Measurements from ENCODE around the gene SYNE3.

DNA sequence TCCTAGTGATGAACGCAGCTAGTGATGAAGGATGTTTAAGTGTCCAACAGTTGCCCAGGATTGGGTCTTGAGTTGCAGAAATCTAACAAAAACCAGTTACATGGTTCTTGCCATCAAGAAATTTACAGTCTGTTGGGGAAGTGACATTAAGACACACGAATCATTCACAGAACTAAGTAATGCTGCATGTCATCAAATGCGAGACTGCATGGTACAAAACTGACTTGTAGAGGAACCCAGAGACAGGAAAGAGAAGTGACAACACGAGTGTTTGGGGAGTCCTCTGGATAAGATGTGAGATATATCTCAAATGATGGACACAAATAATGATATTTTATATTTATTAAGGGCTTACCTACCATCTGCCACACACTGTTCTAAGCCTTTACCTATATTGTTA lies 6.1 kb upstream of the SYNE3 start:
- TF ChIP-seq, protein P1, sequence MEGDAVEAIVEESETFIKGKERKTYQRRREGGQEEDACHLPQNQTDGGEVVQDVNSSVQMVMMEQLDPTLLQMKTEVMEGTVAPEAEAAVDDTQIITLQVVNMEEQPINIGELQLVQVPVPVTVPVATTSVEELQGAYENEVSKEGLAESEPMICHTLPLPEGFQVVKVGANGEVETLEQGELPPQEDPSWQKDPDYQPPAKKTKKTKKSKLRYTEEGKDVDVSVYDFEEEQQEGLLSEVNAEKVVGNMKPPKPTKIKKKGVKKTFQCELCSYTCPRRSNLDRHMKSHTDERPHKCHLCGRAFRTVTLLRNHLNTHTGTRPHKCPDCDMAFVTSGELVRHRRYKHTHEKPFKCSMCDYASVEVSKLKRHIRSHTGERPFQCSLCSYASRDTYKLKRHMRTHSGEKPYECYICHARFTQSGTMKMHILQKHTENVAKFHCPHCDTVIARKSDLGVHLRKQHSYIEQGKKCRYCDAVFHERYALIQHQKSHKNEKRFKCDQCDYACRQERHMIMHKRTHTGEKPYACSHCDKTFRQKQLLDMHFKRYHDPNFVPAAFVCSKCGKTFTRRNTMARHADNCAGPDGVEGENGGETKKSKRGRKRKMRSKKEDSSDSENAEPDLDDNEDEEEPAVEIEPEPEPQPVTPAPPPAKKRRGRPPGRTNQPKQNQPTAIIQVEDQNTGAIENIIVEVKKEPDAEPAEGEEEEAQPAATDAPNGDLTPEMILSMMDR (IDR thresholded peaks at IDR 0.05; ENCODE audit: low read length), result no peak
- TF ChIP-seq EZH2 (IDR thresholded peaks at IDR 0.05; ENCODE audit: borderline replicate concordance, low read length), result no peak

Data from OCI-LY1 (cell line).